A673 (cell line): Measurements from ENCODE around the gene BBS9. TPM values are rescaled to one million over a fixed set of nuclear protein-coding genes. Genes with fewer than 3 reads are reported as not detected.

Source experiments
- BruUV-seq: library from RNA; stranded (reverse); fragments of 400-500 nt; replicated peaks from 2 replicates; lab custom pipeline; 2021; lab: Mats Ljungman, UMichigan
- CTCF ChIA-PET: fragments of 300-600 bp; sonication (Branson Sonifier 250); formaldehyde crosslinking; loops from one replicate; lab custom pipeline; 2022; ENCODE audit warnings: antibody characterized with exemption; lab: Charles Lee
- POLR2A ChIA-PET: fragments of 300-600 bp; sonication (Branson Sonifier 250); formaldehyde crosslinking; loops from one replicate; lab custom pipeline; 2022; ENCODE audit warnings: antibody characterized with exemption; ENCODE audit not compliant: low non-redundant PET; lab: Charles Lee
- DNase-seq: peaks from one replicate; pipeline ENCODE4 v3.0.0-alpha.2; 2015; ENCODE audit warnings: low spot score
- H3K27ac ChIP-seq: fragments of 200-600 bp; sonication (generic); 2 replicates; pipeline ENCODE4 v1.5.1; 2016; ENCODE audit warnings: mixed run types, low read depth, mild to moderate bottlenecking, mixed read lengths, antibody characterized with exemption, low read length; ENCODE audit not compliant: poor library complexity, severe bottlenecking
- H3K27me3 ChIP-seq: fragments of 200-600 bp; sonication (generic); replicated peaks from 2 replicates; pipeline ENCODE4 v1.6.1; 2017; ENCODE audit warnings: mixed run types, low read depth, mild to moderate bottlenecking, mixed read lengths, antibody characterized with exemption, low read length; ENCODE audit not compliant: insufficient read depth, poor library complexity
- H3K36me3 ChIP-seq: fragments of 200-600 bp; sonication (generic); 2 replicates; pipeline ENCODE4 v1.6.1; 2016; ENCODE audit warnings: mixed run types, mild to moderate bottlenecking, mixed read lengths, antibody characterized with exemption, low read length; ENCODE audit not compliant: insufficient read depth, poor library complexity, severe bottlenecking
- H3K4me1 ChIP-seq: fragments of 200-600 bp; sonication (generic); 2 replicates; pipeline ENCODE4 v1.6.1; 2017; ENCODE audit warnings: mixed run types, mild to moderate bottlenecking, mixed read lengths, antibody characterized with exemption, low read length; ENCODE audit not compliant: insufficient read depth, poor library complexity, severe bottlenecking
- H3K4me3 ChIP-seq: fragments of 200-600 bp; sonication (generic); 2 replicates; pipeline ENCODE4 v1.5.1; 2016; ENCODE audit warnings: low read depth, mixed run types, mild to moderate bottlenecking, mixed read lengths, low read length; ENCODE audit not compliant: poor library complexity, severe bottlenecking
- H3K9me3 ChIP-seq: fragments of 200-600 bp; sonication (generic); 2 replicates; pipeline ENCODE4 v1.6.1; 2016; ENCODE audit warnings: mixed run types, low read depth, mild to moderate bottlenecking, mixed read lengths, antibody characterized with exemption, low read length; ENCODE audit not compliant: poor library complexity, severe bottlenecking
- CTCF ChIP-seq: fragments of 300-800, 200-600 bp; sonication (generic); conservative IDR thresholded peaks from 2 replicates; pipeline ENCODE4 v1.5.1; 2017; ENCODE audit warnings: low read depth, mild to moderate bottlenecking, antibody characterized with exemption, low read length, moderate library complexity, mixed read lengths
- EZH2 ChIP-seq: fragments of 200-600 bp; sonication (generic); IDR thresholded peaks from 2 replicates; pipeline ENCODE4 v1.6.1; 2017; ENCODE audit warnings: borderline replicate concordance, low read depth, mild to moderate bottlenecking, mixed read lengths, antibody characterized with exemption, low read length; ENCODE audit not compliant: poor library complexity, severe bottlenecking
- intact Hi-C: fragments of 100-400 bp; cut with micrococcal nuclease; formaldehyde crosslinking; loops from one replicate; pipeline ENCODE4 v1.10.0; 2022; ENCODE audit not compliant: unreplicated experiment
- total RNA-seq: library from RNA; stranded (reverse); gene quantifications from 2 replicates; pipeline ENCODE4 v1.2.3, GENCODE V29; 2021

Gene BBS9
- total RNA-seq, 1 experiment from 2014 or later, result 9.4 TPM

GRCh38 chr7:33534833-33535232 lies 405.5 kb downstream of the BBS9 start:
- H3K36me3 ChIP-seq, result no peaks in the 10 kb centered on the region
- no peaks in the 10 kb centered on the region for H3K4me1 ChIP-seq
- TF ChIP-seq CTCF (no peak), EZH2 (no peak)
- H3K4me3 ChIP-seq, result no peak overlapping the region
- no peak for DNase-seq
- POLR2A ChIA-PET, result no interaction called here
- intact Hi-C loops, result no loop called here
- peaks cover 8% of the 10 kb centered on the region for H3K9me3 ChIP-seq
- CTCF ChIA-PET, result interaction anchor here (0.6 kb wide), 1 partner anchor 1890 kb away, joined by 3 read pairs; no protein-coding TSS in a partner anchor
- no peak overlapping the region for H3K27ac ChIP-seq
- BruUV-seq, result no TSS peak
- no peaks in the 10 kb centered on the region for H3K27me3 ChIP-seq

GRCh38 chr7:33535989-33536388 lies 406.6 kb downstream of the BBS9 start:
- Histone ChIP-seq H3K9me3 (peaks cover 8% of the 10 kb centered on the region), H3K27ac (no peak overlapping the region), H3K36me3 (no peaks in the 10 kb centered on the region), H3K27me3 (no peaks in the 10 kb centered on the region), H3K4me3 (no peak overlapping the region), H3K4me1 (no peaks in the 10 kb centered on the region)
- ChIA-PET POLR2A (no interaction called here), CTCF (no interaction called here)
- TF ChIP-seq CTCF, result no peak
- BruUV-seq, result no TSS peak
- DNase-seq, result no peak
- intact Hi-C loops, result no loop called here

- ChIA-PET POLR2A (no interaction called here), CTCF (no interaction called here)
- TF ChIP-seq CTCF (no peak), EZH2 (no peak)
- Histone ChIP-seq H3K9me3 (peaks cover 8% of the 10 kb centered on the region), H3K4me1 (no peaks in the 10 kb centered on the region), H3K4me3 (no peak overlapping the region), H3K27ac (no peak overlapping the region), H3K27me3 (no peaks in the 10 kb centered on the region), H3K36me3 (no peaks in the 10 kb centered on the region)
- intact Hi-C loops, result no loop called here
- BruUV-seq, result no TSS peak
- no peak for DNase-seq
Measured at GRCh38 chr7:33536398-33537103, 407.2 kb downstream of the BBS9 start.
